GM19043 (cell line): ENCODE data around the gene MMP25.
A peak's percentile ranks its signal among the peaks of the same experiment; 100 is the strongest.

Experiments used
- ATAC-seq: cut with Tn5 transposase; IDR thresholded peaks from one replicate; pipeline ENCODE4 v1.9.1; 2021; ENCODE audit warnings: low read depth; ENCODE audit not compliant: unreplicated experiment

The MMP25 gene

GRCh38 chr16:3017344-3017743 lies 29.0 kb upstream of the MMP25 start:
- no peak for ATAC-seq

- no peak for ATAC-seq
Observed at GRCh38 chr16:3017794-3018506, 28.4 kb upstream of the MMP25 start, which contains the start of gene CLDN6. CLDN6 (minus strand) TSS chr16:3018183; CDS start chr16:3016021, 2,162 bp downstream.

DNA sequence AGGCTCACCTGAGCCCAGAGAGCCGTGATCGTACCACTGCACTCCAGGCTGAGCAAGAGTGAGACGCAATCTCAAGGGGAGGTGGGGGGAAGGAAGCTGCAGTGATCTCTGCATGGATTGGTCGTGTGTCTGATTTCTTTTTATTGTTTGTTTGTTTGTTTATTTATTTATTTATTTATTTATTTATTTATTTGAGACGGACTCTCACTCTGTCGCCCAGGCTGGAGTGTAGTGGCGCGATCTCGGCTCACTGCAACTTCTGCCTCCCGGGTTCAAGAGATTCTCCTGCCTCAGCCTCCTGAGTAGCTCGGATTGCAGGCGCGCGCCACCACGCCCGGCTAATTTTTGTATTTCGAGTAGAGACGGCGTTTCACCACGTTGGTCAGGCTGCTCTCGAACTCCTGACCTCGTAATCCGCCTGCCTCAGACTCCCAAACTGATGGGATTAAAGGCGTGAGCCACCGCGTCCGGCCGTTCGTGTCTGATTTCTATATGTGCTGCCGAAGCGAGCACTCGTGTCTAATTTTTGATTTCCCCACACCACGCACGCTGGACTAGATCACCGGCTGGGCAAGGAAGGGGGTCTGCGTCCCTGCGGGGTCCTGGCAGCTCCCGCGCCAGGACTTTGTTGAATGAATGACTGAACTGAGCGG lies 26.6 kb upstream of the MMP25 start:
- ATAC-seq, result no peak

GRCh38 chr16:3020247-3020603 lies 26.1 kb upstream of the MMP25 start, which contains the start of gene TNFRSF12A:
TNFRSF12A (plus strand) TSS chr16:3020368; CDS start chr16:3020398, 30 bp downstream.
- no peak for ATAC-seq

DNA sequence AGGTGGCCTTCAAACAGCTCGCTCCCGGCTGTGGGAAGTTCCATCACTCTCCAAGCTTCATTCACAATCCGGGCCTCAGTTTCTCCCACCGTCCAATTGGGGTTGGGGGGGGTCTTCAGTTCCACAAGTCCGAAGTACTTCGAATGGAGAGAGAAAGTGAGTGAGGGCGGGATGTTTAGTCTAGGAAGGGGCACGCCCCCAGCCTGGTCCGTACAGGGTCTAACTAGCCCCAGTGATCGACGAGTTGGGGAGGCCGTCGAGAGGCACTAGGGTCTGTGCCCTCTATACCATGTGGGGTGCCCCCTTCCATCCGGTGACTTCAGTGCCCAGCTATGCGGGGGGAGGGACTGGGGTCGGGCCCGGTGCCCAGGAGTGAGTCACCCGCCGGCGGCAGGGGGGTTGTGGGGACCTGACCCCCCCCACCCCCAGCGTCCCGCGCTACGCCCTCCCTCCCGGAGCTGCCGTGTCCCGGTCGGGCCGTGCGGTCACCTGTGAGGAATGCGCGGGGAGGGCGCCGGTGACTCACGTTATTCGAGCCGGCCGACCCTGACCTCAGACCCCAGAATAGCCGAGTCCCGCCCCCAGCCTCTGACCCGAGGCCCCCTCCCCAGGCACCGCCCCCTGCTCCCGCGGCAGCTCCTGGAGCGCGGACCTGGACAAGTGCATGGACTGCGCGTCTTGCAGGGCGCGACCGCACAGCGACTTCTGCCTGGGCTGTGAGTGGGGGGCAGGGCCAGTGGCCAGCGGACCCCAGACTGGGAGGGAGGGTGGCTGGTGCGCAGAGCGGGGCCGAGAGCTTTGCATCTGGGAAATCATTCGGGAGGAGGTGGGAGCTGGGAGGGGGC lies 25.5 kb upstream of the MMP25 start:
- no peak for ATAC-seq

- ATAC-seq, result no peak
Observed at GRCh38 chr16:3021449-3022207, 24.7 kb upstream of the MMP25 start.

GRCh38 chr16:3022208-3022683 lies 24.1 kb upstream of the MMP25 start:
- no peak for ATAC-seq

DNA sequence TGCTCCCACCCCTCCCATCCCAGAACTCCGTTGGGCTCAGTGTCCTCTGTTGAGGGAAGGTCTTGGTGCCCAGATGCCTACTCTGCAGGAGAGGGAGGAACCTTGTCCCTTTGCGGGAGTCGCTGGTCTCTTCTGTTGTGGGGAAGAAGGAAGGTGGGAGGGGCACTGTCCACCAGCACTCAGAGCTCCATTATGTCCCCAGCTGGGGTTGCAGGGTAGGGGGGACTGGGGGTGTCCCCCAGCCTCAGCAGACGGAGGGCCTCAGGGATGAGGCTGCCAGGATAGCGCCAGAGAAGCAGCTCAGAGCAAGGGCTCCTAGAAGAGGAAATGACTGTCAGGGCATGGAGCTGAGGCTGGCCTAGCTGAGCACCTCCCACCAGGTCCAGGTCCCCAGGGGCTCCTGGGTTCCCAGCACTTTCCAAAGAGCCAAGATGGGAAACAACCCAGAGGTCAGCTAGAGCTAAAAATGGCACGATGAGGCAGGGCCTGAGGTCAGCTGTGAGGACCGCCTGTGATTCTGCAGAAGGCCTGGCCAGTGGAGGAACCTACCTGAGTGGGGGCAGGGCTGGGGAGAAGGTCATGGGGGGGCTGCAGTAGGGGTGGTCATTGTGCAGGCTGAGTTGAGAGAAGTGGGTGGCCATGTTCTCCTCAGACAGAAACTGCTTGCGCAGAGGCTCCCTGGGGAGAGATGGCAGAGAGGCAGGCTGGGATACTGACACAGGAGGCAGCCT lies 23.5 kb upstream of the MMP25 start:
- ATAC-seq, result no peak

- ATAC-seq, result no peak
Observed at GRCh38 chr16:3023415-3023668, 23.0 kb upstream of the MMP25 start.

DNA sequence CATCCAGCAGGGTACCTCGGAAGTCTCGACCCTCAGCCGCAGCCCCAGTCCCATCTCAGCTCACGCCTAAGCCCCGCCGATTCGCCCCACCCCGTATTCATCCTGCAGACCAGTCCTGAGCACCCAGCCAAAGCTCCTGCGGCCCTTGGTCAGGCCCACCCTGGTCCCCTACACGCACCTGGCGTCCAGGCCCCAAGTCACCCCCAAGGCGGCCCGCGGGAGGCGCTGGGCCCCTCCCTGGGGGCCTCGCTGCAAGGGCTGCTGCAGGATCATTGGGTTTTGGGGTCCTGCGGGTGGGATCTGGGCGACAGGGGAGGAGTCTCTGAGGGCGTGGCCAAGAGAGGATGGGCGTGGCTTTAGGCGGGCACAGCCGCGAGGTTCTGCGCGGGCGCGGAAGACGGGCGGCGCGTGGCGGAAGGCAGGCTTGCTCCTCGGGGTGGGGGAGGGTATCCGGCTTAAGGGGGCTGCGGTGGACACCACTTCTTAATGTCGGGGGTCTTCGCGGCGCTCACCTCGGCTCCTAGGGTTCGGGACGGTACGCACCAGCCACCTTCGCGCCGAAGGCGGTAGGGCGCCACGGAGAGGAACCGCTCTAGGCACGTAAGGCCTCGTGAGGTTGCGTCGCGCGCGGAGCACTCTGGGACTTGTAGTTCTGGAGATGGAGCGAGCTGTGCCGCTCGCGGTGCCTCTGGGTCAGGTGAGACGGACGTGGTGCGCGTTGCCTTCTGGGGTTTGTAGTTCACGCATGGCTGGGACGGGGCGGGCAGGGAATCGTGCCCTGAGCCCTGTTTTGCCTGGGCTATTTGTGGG lies 22.5 kb upstream of the MMP25 start, which contains the start of the genes HCFC1R1 and THOC6:
TSS of gene HCFC1R1 (minus strand) at position 274 of the 810 bp plus-strand sequence. CDS start at position 273, 1 bp downstream.
TSS of gene THOC6 (plus strand) at position 367 of the 810 bp plus-strand sequence. CDS start at position 659, 292 bp downstream.
- peak; percentile 76 for ATAC-seq

- no peak for ATAC-seq
Observed at GRCh38 chr16:3025032-3026002, 21.0 kb upstream of the MMP25 start.

GRCh38 chr16:3026003-3026378 lies 20.4 kb upstream of the MMP25 start:
- ATAC-seq, result no peak

GRCh38 chr16:3026609-3027488 lies 19.5 kb upstream of the MMP25 start:
- ATAC-seq, result no peak

GRCh38 chr16:3027489-3027795 lies 18.9 kb upstream of the MMP25 start:
- ATAC-seq, result no peak

DNA sequence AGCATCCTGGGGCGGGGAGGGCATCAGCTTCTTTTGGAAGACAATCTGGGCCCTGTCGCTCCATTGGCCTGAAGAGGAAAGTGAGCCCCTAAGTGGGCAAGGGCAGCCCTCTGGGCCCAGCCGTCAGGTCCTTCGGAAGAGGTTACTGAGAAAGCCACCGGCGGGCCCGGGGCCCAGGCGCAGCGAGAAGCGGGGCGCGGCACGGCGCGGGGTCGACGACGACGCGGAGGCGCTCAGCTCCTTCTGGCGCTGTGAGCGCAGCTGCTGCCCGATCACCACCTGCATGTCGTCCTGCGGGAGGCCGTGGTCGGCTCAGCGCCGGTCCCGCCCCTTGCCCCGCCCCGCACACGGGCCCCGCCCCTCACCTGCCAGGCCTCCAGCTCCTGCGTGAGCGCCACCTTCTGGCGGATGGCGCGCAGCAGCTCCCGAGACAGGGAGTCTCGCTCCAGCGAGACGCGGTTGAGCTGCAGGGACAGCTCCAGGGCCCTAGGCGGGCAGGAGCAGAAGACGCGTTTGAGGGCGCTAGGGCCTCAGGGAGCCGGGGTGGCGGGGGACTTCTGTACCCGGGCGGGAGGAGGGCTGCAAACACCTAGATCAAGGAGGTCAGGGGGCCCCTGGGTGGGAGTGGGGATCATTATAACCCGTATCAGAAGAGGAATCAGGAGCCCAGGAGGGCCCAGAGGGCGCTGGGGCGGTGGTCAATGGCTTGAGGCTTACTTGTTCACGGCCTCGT lies 18.2 kb upstream of the MMP25 start:
- no peak for ATAC-seq

- ATAC-seq, result no peak
Observed at GRCh38 chr16:3028716-3029319, 17.5 kb upstream of the MMP25 start.
